Pancreas (tissue), 10 donors: Measurements from ENCODE around the gene IL5RA. TPM values are rescaled to one million over a fixed set of nuclear protein-coding genes. Genes with fewer than 3 reads are reported as not detected.

ENCODE experiments used
- ATAC-seq, 4 donors: fragments of 200-7000 bp; cut with Tn5 transposase; one replicate each; pipeline versions ENCODE4 v1.8.0 to v1.9.1; 2020; ENCODE audit warnings: mild to moderate bottlenecking in 4 of 4, moderate library complexity in 4 of 4
- DNase-seq, 6 donors: peaks; one replicate each; pipeline ENCODE4 v3.0.0-alpha.2; 2020
- FAIRE-seq: peaks from 2 replicates; lab custom pipeline; 2012; peaks lifted over from hg19 to GRCh38; lab: Jason Lieb, UNC
- H3K27ac ChIP-seq, 4 donors: fragments of 200-600 bp; sonication (generic); 1 replicate in 3 of 4; 2 replicates in 1 of 4; pipeline versions ENCODE4 v1.5.0 to v1.8.0; 2020
- H3K27me3 ChIP-seq, 4 donors: fragments of 200-600 bp; one replicate each; pipeline ENCODE4 v1.8.0; 2021
- H3K36me3 ChIP-seq, 3 donors: fragments of 200-600 bp; sonication (generic) in 1 of 3; one replicate each; pipeline versions ENCODE4 v1.5.0 to v1.8.0; 2020 to 2021
- H3K4me1 ChIP-seq, 3 donors: fragments of 200-600 bp; one replicate each; pipeline ENCODE4 v1.8.0; 2021
- H3K4me3 ChIP-seq, 4 donors: fragments of 200-600 bp; sonication (generic) in 2 of 4; one replicate each; pipeline versions ENCODE4 v1.5.0 to v1.8.0; 2020 to 2021
- H3K9me3 ChIP-seq, 4 donors: fragments of 200-600 bp; one replicate each; pipeline ENCODE4 v1.8.0; 2021
- WGBS, 2 donors: extraction: QIAGEN DNeasy Blood & Tissue Kit; methylation state at CpG; one replicate each; pipeline ENCODE4 v1.1.7; 2013; 5-methylcytosine and 5-hydroxymethylcytosine counted together
- intact Hi-C, 3 donors: fragments of 100-400 bp; cut with DNase I; formaldehyde crosslinking; loops; one replicate each; pipeline versions ENCODE4 v1.11.1 to v1.14.2; 2022
- polyA plus RNA-seq, 2 donors: library from polyadenylated mRNA; stranded (reverse); fragments of 200-250 nt; gene quantifications; one replicate each; pipeline ENCODE4 v1.2.3, GENCODE V29; 2013
- total RNA-seq, 6 donors: library from RNA; stranded (reverse); fragmentation: NEBNext Ultra II Directional in 4 of 6; extraction: Animal tissue kit (Norgen Biotek cat#: 25700) in 4 of 6; gene quantifications; one replicate each; pipeline versions ENCODE4 v1.2.1 to v1.2.4, GENCODE V29; 2021 to 2023
- TF ChIP-seq, protein P1 (sequence below), 4 donors: fragments of 200-600 bp; sonication (generic) in 3 of 4; IDR thresholded peaks; one replicate each; pipeline versions ENCODE4 v1.5.0 to v1.8.0; 2021; ENCODE audit warnings: antibody characterized with exemption in 4 of 4
- donor health status: healthy with polysubstance abuse.
- donor health status: DM: no; HTN: no; CAD: no; lungs with moderate emphysema.
- donor health status: DM: no; HTN: no; CAD: no.
- donor health status: control.
- donor health status: control.
- donor health status: Bipolar disorder and iron deficiency.
- donor health status: DM: yes; HTN: yes; CAD: no.
- donor health status: DM: no; HTN: no; CAD: no.
- donor health status: DM: no; HTN: no; CAD: no.
- donor health status: DM: yes; HTN: yes; CAD: no.

IL5RA gene
- total and polyA plus RNA-seq, 8 donors = 0.04 to 0.35 (median 0.14) TPM; not detected in 3

DNA sequence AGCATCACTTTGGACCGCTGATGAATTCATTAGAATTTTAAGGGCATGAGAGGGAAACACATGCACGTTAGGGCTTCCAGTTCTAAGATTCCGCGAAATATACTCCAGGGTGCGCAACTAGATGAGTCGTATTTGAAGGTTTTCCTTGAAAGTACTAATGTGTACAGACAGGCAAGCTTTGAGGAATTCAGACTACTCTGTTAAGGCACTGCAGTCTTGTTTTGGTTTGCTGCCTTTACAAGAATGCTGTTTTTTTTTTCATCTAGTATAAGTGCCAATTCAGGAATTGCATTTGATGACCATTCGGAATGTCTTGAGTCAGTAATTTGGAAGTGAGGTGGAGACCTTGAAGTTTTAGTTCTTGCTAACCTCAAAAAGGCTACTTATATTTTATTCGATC is 35.7 kb upstream of the IL5RA start:
- no peak for DNase-seq
- H3K9me3 ChIP-seq = no peaks in the 10 kb centered on the region
- peaks cover 0 to 66% (median 22%) of the 10 kb centered on the region in 3 donors for H3K36me3 ChIP-seq
- H3K27me3 ChIP-seq = no peaks in the 10 kb centered on the region
- ATAC-seq = no peak
- H3K4me1 ChIP-seq = no peaks in the 10 kb centered on the region
- 89 to 94% methylated on average over 8 of the region's 8 CpGs for WGBS, 2 donors
- FAIRE-seq = no peak
- intact Hi-C loops = no loop called here
- H3K4me3 ChIP-seq = no peak overlapping the region
- H3K27ac ChIP-seq = no peak overlapping the region
- TF ChIP-seq, protein P1, sequence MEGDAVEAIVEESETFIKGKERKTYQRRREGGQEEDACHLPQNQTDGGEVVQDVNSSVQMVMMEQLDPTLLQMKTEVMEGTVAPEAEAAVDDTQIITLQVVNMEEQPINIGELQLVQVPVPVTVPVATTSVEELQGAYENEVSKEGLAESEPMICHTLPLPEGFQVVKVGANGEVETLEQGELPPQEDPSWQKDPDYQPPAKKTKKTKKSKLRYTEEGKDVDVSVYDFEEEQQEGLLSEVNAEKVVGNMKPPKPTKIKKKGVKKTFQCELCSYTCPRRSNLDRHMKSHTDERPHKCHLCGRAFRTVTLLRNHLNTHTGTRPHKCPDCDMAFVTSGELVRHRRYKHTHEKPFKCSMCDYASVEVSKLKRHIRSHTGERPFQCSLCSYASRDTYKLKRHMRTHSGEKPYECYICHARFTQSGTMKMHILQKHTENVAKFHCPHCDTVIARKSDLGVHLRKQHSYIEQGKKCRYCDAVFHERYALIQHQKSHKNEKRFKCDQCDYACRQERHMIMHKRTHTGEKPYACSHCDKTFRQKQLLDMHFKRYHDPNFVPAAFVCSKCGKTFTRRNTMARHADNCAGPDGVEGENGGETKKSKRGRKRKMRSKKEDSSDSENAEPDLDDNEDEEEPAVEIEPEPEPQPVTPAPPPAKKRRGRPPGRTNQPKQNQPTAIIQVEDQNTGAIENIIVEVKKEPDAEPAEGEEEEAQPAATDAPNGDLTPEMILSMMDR (IDR thresholded peaks at IDR 0.05) = no peak

DNA sequence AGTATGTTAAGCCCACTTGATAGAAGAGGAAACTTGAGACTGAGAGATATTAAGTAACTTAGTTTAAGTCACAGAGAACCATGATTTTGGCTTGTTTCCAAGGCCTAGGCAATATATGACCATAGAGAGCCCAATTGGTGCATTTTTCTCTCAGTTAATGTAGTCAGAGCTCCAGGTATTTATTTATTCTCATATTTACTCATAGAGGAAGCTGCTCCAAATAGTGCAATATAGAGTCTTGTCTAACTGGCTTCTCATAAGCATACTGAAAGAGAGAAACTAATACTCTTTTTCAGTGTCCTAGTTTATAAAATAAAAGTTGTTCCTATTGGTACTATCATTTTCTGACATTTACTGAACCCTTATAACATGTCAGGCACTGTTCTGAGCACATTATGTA is 31.8 kb upstream of the IL5RA start:
- intact Hi-C loops = no loop called here
- DNase-seq (no peak), ATAC-seq (no peak), FAIRE-seq (no peak)
- H3K27me3 ChIP-seq = no peaks in the 10 kb centered on the region
- H3K9me3 ChIP-seq = no peaks in the 10 kb centered on the region
- H3K4me1 ChIP-seq = no peaks in the 10 kb centered on the region
- H3K4me3 ChIP-seq = no peak overlapping the region
- TF ChIP-seq, protein P1 (IDR thresholded peaks at IDR 0.05) = no peak
- no peak overlapping the region for H3K27ac ChIP-seq
- peaks cover 0 to 39% (median 24%) of the 10 kb centered on the region in 3 donors for H3K36me3 ChIP-seq

DNA sequence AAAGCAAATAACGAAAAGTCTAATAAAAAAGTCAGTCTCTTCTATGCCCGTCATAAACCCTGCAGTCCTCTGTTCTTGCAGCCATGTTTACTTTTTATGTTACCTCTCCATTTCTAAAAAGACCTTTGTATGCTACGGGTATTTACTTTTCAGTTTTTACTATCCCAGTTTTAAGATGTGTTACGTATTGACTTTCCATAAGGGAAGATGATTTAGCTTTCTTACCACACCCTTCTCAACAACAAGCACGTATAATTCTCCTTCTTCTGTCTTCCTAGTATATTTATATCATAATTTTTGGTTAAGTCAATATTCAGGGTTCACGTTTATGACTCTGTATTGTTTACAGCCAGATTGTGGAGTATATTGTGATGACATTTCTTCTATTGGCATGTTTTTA is 27.4 kb upstream of the IL5RA start:
- peaks cover 0 to 2% (median 0%) of the 10 kb centered on the region in 3 donors for H3K4me1 ChIP-seq
- no peak for FAIRE-seq
- intact Hi-C loops = no loop called here
- no peak for DNase-seq
- ATAC-seq = no peak
- TF ChIP-seq, protein P1 (IDR thresholded peaks at IDR 0.05) = no peak
- no peak overlapping the region for H3K4me3 ChIP-seq
- peaks cover 0 to 26% (median 6%) of the 10 kb centered on the region in 3 donors for H3K36me3 ChIP-seq
- H3K9me3 ChIP-seq = no peaks in the 10 kb centered on the region
- H3K27me3 ChIP-seq = no peaks in the 10 kb centered on the region
- 86 to 88% methylated on average over 6 of the region's 6 CpGs for WGBS, 2 donors
- H3K27ac ChIP-seq = no peak overlapping the region

DNA sequence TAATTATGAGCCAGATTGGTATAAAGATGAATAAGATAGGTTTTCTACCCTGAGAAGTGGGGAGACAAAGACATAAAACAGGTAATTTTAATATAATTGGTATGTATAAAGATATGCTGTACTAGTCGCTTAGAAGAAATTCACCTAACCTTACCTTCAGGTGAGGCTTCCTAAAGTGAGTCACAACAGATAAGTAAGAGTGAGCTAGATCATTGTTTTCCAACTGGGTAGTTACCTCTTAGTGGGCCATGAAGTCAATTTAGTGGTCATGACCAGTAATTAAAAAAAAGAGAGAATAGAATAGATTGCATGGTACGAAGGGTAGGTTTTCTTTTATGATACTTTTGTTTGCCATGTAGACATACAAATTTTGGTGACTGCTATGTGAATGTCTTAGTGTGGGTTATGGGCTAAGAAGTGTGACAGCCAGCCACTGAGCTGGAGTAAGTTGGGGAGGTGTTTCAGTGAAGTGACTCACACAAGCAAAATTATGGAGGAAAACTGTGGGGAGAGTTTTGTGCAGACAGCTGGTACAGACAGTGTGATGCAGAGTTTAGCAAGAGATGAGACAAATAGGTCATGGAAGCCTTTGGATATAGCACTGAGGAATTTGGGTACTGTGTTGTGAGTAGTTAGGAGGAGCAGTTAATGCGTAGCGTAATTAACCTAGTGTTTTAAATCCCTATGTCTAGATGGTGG is 24.7 kb upstream of the IL5RA start:
- TF ChIP-seq, protein P1 (IDR thresholded peaks at IDR 0.05) = no peak

DNA sequence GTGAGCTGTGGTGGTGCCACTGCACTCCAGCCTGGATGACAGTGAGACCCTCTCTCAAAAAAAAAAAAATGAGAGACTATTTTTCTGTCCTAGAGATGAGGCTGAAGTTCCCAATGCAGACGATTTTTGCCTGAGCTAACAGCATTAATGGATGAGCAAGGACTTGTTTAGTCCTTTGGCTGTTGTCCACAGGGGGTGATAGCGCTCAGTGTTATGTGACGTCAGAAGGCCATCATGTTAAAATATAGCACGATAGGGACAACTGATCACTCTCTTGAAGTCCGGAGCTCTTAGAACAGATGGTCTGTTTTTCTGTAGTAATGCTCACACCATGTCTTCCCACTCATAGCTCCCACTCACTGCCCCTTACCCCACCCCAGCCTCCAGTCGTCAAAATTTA is 23.3 kb upstream of the IL5RA start:
- Histone ChIP-seq H3K4me1 (peaks cover 0 to 2% (median 0%) of the 10 kb centered on the region in 3 donors), H3K4me3 (no peak overlapping the region), H3K27ac (no peak overlapping the region), H3K9me3 (no peaks in the 10 kb centered on the region), H3K36me3 (peaks cover 0 to 24% (median 0%) of the 10 kb centered on the region in 3 donors), H3K27me3 (no peaks in the 10 kb centered on the region)
- WGBS, 2 donors = 77 to 89% methylated on average over 6 of the region's 6 CpGs
- TF ChIP-seq, protein P1 (IDR thresholded peaks at IDR 0.05) = no peak
- ATAC-seq = no peak
- no peak for DNase-seq
- FAIRE-seq = no peak
- intact Hi-C loops = no loop called here

More for the DNA sequence above, 24.7 kb upstream of the IL5RA start:
- H3K27me3 ChIP-seq = no peaks in the 10 kb centered on the region
- intact Hi-C loops = no loop called here
- no peak for ATAC-seq
- DNase-seq = no peak
- no peaks in the 10 kb centered on the region for H3K9me3 ChIP-seq
- H3K4me3 ChIP-seq = no peak overlapping the region
- FAIRE-seq = no peak
- H3K36me3 ChIP-seq = peaks cover 0 to 13% (median 0%) of the 10 kb centered on the region in 3 donors
- 94 to 98% methylated on average over 4 of the region's 4 CpGs for WGBS, 2 donors
- no peak overlapping the region for H3K27ac ChIP-seq
- peaks cover 0 to 2% (median 0%) of the 10 kb centered on the region in 3 donors for H3K4me1 ChIP-seq
